Measurements from ENCODE around the gene GREB1.

DNA sequence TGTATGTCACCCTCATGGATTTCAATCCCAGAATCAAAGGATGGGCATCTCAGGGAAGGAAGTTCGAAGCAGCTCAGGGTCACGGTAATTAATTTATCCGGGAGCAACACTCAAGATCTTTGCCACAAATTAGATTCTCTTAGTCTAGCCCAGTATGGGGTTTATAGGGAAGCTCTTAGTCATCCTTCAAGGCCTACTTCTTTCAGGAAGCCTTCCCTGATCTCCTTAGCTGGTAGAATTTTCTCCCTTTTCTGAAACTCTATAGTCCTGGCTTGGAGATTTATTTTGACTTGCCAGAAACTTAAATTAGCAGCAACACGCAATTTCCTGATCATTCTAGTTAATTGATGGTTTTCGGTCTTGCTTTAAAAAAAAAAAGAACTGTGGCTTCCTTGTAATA, 20.5 kb upstream of the GREB1 start:
- TF ChIP-seq, protein P1, sequence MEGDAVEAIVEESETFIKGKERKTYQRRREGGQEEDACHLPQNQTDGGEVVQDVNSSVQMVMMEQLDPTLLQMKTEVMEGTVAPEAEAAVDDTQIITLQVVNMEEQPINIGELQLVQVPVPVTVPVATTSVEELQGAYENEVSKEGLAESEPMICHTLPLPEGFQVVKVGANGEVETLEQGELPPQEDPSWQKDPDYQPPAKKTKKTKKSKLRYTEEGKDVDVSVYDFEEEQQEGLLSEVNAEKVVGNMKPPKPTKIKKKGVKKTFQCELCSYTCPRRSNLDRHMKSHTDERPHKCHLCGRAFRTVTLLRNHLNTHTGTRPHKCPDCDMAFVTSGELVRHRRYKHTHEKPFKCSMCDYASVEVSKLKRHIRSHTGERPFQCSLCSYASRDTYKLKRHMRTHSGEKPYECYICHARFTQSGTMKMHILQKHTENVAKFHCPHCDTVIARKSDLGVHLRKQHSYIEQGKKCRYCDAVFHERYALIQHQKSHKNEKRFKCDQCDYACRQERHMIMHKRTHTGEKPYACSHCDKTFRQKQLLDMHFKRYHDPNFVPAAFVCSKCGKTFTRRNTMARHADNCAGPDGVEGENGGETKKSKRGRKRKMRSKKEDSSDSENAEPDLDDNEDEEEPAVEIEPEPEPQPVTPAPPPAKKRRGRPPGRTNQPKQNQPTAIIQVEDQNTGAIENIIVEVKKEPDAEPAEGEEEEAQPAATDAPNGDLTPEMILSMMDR (conservative IDR thresholded peaks at IDR 0.05; ENCODE audit: low read depth, low read length) = no peak
- TF ChIP-seq POLR2A (IDR thresholded peaks at IDR 0.05; ENCODE audit: low read depth, low read length) (no peak), SMC3 (IDR thresholded peaks at IDR 0.05; ENCODE audit: low read depth, low read length) (no peak), BHLHE40 (IDR thresholded peaks at IDR 0.05; ENCODE audit: low read depth, low read length) (no peak), RAD21 (IDR thresholded peaks at IDR 0.05; ENCODE audit: low read length) (no peak), MAZ (IDR thresholded peaks at IDR 0.05; ENCODE audit: borderline replicate concordance, low read depth, low read length) (no peak), CHD1 (IDR thresholded peaks at IDR 0.05; ENCODE audit: low read depth, low read length) (no peak), RFX5 (IDR thresholded peaks at IDR 0.05; ENCODE audit: low read depth, low read length) (no peak), MXI1 (IDR thresholded peaks at IDR 0.05; ENCODE audit: borderline replicate concordance, low read depth, low read length) (no peak), RCOR1 (IDR thresholded peaks at IDR 0.05; ENCODE audit: insufficient replicate concordance, low read length) (no peak), NFE2L2 (IDR thresholded peaks at IDR 0.05; ENCODE audit: low read depth, low read length) (no peak), FOS (IDR thresholded peaks at IDR 0.05; ENCODE audit: low read depth, low read length) (no peak)
- TF ChIP-seq, protein P2, sequence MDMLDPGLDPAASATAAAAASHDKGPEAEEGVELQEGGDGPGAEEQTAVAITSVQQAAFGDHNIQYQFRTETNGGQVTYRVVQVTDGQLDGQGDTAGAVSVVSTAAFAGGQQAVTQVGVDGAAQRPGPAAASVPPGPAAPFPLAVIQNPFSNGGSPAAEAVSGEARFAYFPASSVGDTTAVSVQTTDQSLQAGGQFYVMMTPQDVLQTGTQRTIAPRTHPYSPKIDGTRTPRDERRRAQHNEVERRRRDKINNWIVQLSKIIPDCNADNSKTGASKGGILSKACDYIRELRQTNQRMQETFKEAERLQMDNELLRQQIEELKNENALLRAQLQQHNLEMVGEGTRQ (IDR thresholded peaks at IDR 0.05; ENCODE audit: low read depth, low read length) = no peak

All from IMR-90 (cell line).